OCI-LY1 (cell line): ENCODE data around the gene RUNDC1.
"Not testable (repeated sequence)": the region's sequence is repeated elsewhere in the genome, so short reads cannot be mapped to it uniquely, and the experiment has no call there.

Experiments used
- H2AFZ ChIP-seq: fragments of 200-600 bp; sonication (generic), shearing (Covaris generic); 2 replicates; pipeline ENCODE4 v1.6.0; 2014; ENCODE audit warnings: antibody characterized with exemption, mild to moderate bottlenecking, low read length
- H3F3A ChIP-seq: fragments of 200-600 bp; sonication (generic), shearing (Covaris generic); 2 replicates; pipeline ENCODE4 v1.6.0; 2014; ENCODE audit warnings: mild to moderate bottlenecking, antibody characterized with exemption, low read length, moderate library complexity; ENCODE audit not compliant: insufficient read depth
- H3K27ac ChIP-seq: fragments of 200-600 bp; sonication (generic); 2 replicates; pipeline ENCODE4 v1.5.1; 2014; ENCODE audit warnings: low read length, mixed run types, mild to moderate bottlenecking, low read depth; ENCODE audit not compliant: poor library complexity, severe bottlenecking
- H3K27me3 ChIP-seq: fragments of 200-600 bp; sonication (generic); 2 replicates; pipeline ENCODE4 v1.6.0; 2014; ENCODE audit warnings: antibody characterized with exemption, mild to moderate bottlenecking, low read length, moderate library complexity; ENCODE audit not compliant: insufficient read depth
- H3K36me3 ChIP-seq: fragments of 200-600 bp; sonication (generic); 2 replicates; pipeline ENCODE4 v1.6.1; 2014; ENCODE audit warnings: mild to moderate bottlenecking, antibody characterized with exemption, low read length, moderate library complexity, mixed read lengths; ENCODE audit not compliant: insufficient read depth
- H3K4me1 ChIP-seq: fragments of 200-600 bp; sonication (generic); 2 replicates; pipeline ENCODE4 v1.5.1; 2014; ENCODE audit warnings: mild to moderate bottlenecking, low read length, moderate library complexity; ENCODE audit not compliant: insufficient read depth, severe bottlenecking
- H3K4me2 ChIP-seq: fragments of 200-600 bp; sonication (generic), shearing (Covaris generic); 2 replicates; pipeline ENCODE4 v1.6.1; 2014; ENCODE audit warnings: low read length
- H3K4me3 ChIP-seq: fragments of 200-600 bp; sonication (generic); 2 replicates; pipeline ENCODE4 v1.5.1; 2014; ENCODE audit warnings: low read length, low read depth, mild to moderate bottlenecking, mixed read lengths; ENCODE audit not compliant: poor library complexity, severe bottlenecking
- H3K79me2 ChIP-seq: fragments of 200-600 bp; shearing (Covaris generic); 2 replicates; pipeline ENCODE4 v1.6.1; 2016; ENCODE audit warnings: mixed run types, low read length, mixed read lengths; ENCODE audit not compliant: insufficient read depth
- H3K9ac ChIP-seq: fragments of 200-600 bp; sonication (generic), shearing (Covaris generic); 2 replicates; pipeline ENCODE4 v1.6.1; 2014; ENCODE audit warnings: mild to moderate bottlenecking, low read length, mixed read lengths
- H3K9me2 ChIP-seq: fragments of 200-600 bp; sonication (generic), shearing (Covaris generic); 2 replicates; pipeline ENCODE4 v1.6.1; 2014; ENCODE audit warnings: low read depth, mild to moderate bottlenecking, low read length, mixed read lengths
- H3K9me3 ChIP-seq: fragments of 200-600 bp; shearing (Covaris generic); 2 replicates; pipeline ENCODE4 v1.6.1; 2014; ENCODE audit warnings: low read length, mixed read lengths
- H4K20me1 ChIP-seq: fragments of 200-600 bp; sonication (generic), shearing (Covaris generic); 2 replicates; pipeline ENCODE4 v1.6.0; 2016; ENCODE audit warnings: mild to moderate bottlenecking, low read length; ENCODE audit not compliant: insufficient read depth
- EZH2 ChIP-seq: fragments of 200-600 bp; sonication (generic), shearing (Covaris generic); IDR thresholded peaks from 2 replicates; pipeline ENCODE4 v1.8.0; 2017; ENCODE audit warnings: borderline replicate concordance, mixed run types, mild to moderate bottlenecking, antibody characterized with exemption, low read length, moderate library complexity, mixed read lengths
- TF ChIP-seq, protein P1 (sequence below): fragments of 200-600 bp; sonication (generic), shearing (Covaris generic); IDR thresholded peaks from 2 replicates; pipeline ENCODE4 v1.5.1; 2017; ENCODE audit warnings: mild to moderate bottlenecking, antibody characterized with exemption, low read length, moderate library complexity, mixed read lengths

RUNDC1 gene

DNA sequence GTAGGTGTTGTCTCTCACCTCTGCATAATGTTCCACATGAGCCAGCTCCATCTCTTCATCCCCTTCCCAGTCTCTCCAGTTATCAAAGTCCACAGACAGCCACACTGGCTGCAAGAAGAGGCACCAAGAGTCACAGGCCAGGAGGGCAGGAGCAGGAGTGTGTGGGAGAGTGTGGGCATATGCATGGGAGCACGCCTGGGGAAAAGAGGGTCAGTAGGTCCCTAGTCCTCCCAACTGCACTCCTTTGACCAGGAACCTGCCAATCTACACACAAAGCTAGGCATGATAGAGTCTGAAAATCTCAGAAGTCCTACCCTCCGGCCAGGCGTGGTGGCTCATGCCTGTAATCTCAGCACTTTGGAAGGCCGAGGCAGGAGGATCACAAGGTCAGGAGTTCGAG, 8.8 kb upstream of the RUNDC1 start:
- Histone ChIP-seq H3F3A (peaks cover 4% of the 10 kb centered on the region; the same call in 1 of the 2 replicates), H3K4me2 (no peak overlapping the region), H3K27me3 (no peaks in the 10 kb centered on the region), H3K4me3 (no peak overlapping the region), H3K4me1 (no peaks in the 10 kb centered on the region), H3K9me2 (no peaks in the 10 kb centered on the region), H2AFZ (no peak overlapping the region), H3K79me2 (no peaks in the 10 kb centered on the region), H3K9me3 (no peaks in the 10 kb centered on the region), H3K9ac (no peak overlapping the region), H4K20me1 (no peaks in the 10 kb centered on the region), H3K27ac (no peak overlapping the region), H3K36me3 (no peaks in the 10 kb centered on the region)
- TF ChIP-seq, protein P1, sequence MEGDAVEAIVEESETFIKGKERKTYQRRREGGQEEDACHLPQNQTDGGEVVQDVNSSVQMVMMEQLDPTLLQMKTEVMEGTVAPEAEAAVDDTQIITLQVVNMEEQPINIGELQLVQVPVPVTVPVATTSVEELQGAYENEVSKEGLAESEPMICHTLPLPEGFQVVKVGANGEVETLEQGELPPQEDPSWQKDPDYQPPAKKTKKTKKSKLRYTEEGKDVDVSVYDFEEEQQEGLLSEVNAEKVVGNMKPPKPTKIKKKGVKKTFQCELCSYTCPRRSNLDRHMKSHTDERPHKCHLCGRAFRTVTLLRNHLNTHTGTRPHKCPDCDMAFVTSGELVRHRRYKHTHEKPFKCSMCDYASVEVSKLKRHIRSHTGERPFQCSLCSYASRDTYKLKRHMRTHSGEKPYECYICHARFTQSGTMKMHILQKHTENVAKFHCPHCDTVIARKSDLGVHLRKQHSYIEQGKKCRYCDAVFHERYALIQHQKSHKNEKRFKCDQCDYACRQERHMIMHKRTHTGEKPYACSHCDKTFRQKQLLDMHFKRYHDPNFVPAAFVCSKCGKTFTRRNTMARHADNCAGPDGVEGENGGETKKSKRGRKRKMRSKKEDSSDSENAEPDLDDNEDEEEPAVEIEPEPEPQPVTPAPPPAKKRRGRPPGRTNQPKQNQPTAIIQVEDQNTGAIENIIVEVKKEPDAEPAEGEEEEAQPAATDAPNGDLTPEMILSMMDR, result no peak
- TF ChIP-seq EZH2, result no peak

DNA sequence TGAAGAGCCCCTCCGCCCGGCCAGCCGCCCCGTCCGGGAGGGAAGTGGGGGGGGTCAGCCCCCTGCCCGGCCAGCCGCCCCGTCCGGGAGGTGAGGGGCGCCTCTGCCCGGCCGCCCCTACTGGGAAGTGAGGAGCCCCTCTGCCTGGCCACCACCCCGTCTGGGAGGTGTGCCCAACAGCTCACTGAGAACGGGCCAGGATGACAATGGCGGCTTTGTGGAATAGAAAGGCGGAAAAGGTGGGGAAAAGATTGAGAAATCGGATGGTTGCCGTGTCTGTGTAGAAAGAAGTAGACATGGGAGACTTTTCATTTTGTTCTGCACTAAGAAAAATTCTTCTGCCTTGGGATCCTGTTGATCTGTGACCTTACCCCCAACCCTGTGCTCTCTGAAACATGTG, 7.0 kb upstream of the RUNDC1 start:
- H3K4me1 ChIP-seq, H3K36me3 ChIP-seq, H3K9ac ChIP-seq, H3F3A ChIP-seq, H3K79me2 ChIP-seq, H3K4me3 ChIP-seq, H2AFZ ChIP-seq, H3K27me3 ChIP-seq, H4K20me1 ChIP-seq, H3K9me3 ChIP-seq, H3K4me2 ChIP-seq, H3K27ac ChIP-seq, H3K9me2 ChIP-seq: not testable (repeated sequence)

DNA sequence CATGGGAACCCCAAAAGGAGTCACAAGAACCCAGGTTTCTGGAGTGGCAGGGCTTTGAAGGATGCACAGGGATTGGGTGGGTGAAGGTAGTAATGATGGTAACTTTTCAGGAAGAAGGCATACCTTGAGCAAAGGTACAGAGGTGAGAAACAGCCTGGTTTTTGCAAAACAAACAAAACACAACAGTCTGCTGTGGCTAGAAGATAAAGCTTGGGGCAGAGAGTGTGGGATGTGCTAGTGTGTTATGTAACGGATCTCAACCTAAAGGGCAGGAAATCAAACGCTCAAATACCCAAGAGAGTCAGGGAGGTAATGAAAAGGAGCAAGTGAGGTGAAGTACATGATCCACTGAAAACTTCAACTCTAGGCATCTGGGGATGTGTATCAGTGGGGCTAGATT, 5.1 kb upstream of the RUNDC1 start:
- no peaks in the 10 kb centered on the region for H3K36me3 ChIP-seq
- H2AFZ ChIP-seq, result no peak overlapping the region
- H3K9me3 ChIP-seq, result no peaks in the 10 kb centered on the region
- H3F3A ChIP-seq, result no peaks in the 10 kb centered on the region
- H3K4me2 ChIP-seq, result no peak overlapping the region
- TF ChIP-seq EZH2, result no peak
- TF ChIP-seq, protein P1, result no peak
- no peaks in the 10 kb centered on the region for H3K9me2 ChIP-seq
- peaks cover 9% of the 10 kb centered on the region for H3K4me1 ChIP-seq
- H4K20me1 ChIP-seq, result no peaks in the 10 kb centered on the region
- no peaks in the 10 kb centered on the region for H3K79me2 ChIP-seq
- H3K27ac ChIP-seq, result no peak overlapping the region
- no peak overlapping the region for H3K4me3 ChIP-seq
- H3K9ac ChIP-seq, result no peak overlapping the region
- no peaks in the 10 kb centered on the region for H3K27me3 ChIP-seq

DNA sequence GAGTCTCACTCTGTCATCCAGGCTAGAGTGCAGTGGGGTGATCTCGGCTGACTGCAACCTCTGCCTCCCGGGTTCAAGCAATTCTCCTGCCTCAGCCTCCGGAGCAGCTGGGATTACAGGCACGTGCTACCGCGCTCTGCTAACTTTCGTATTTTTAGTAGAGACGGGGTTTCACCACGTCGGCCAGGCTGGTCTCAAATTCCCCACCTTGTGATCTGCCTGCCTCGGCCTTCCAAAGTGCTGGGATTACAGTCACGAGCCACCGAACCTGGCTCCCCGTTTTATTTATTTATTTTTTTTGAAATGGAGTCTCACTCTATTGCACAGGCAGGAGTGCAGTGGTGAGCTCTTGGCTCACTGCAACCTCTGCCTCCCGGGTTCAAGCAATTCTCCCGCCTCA, 4.7 kb upstream of the RUNDC1 start:
- H3K4me2 ChIP-seq, H3K9ac ChIP-seq: not testable (repeated sequence)

More for the DNA sequence above, 4.7 kb upstream of the RUNDC1 start:
- not testable (repeated sequence) for H2AFZ ChIP-seq, H4K20me1 ChIP-seq, H3K27me3 ChIP-seq, H3K27ac ChIP-seq, H3F3A ChIP-seq, H3K36me3 ChIP-seq, H3K79me2 ChIP-seq, H3K4me1 ChIP-seq, H3K4me3 ChIP-seq, H3K9me3 ChIP-seq, H3K9me2 ChIP-seq
